Right cardiac atrium (tissue), 5 donors: ENCODE measurements around the gene IGSF6. TPM values are rescaled to one million over a fixed set of nuclear protein-coding genes. Genes with fewer than 3 reads are reported as not detected.
"Not testable (repeated sequence)": the region's sequence is repeated elsewhere in the genome, so short reads cannot be mapped to it uniquely, and the experiment has no call there.

Experiments
- ATAC-seq, 2 donors: fragments of 200-7000 bp; cut with Tn5 transposase; one replicate each; pipeline versions ENCODE4 v1.8.0 to v1.9.1; 2020; ENCODE audit warnings: moderate library complexity in 2 of 2, mild to moderate bottlenecking in 1 of 2
- DNase-seq, 3 donors: peaks; one replicate each; pipeline ENCODE4 v3.0.0-alpha.2; 2020
- H3K27ac ChIP-seq: one replicate; pipeline ENCODE4 v1.5.1; 2013; ENCODE audit warnings: mild to moderate bottlenecking, low read length, control low read depth, moderate library complexity
- H3K27me3 ChIP-seq: one replicate; pipeline ENCODE4 v1.6.1; 2013; ENCODE audit not compliant: control insufficient read depth, insufficient read depth
- H3K4me1 ChIP-seq: one replicate; pipeline ENCODE4 v1.6.1; 2013; ENCODE audit warnings: low read length; ENCODE audit not compliant: control insufficient read depth, insufficient read depth
- H3K4me3 ChIP-seq: one replicate; pipeline ENCODE4 v1.5.1; 2013; ENCODE audit warnings: low read length, control low read depth
- H3K9me3 ChIP-seq: one replicate; pipeline ENCODE4 v1.6.1; 2013; ENCODE audit warnings: low read length; ENCODE audit not compliant: control insufficient read depth
- WGBS: extraction: QIAGEN DNeasy Blood & Tissue Kit; methylation state at CpG from one replicate; pipeline ENCODE4 v1.1.7; 2013; 5-methylcytosine and 5-hydroxymethylcytosine counted together
- intact Hi-C, 4 donors: fragments of 100-400 bp; cut with DNase I; formaldehyde crosslinking; loops; one replicate each; pipeline versions ENCODE4 v1.11.0 to v1.14.0; 2022 to 2023
- polyA plus RNA-seq: library from polyadenylated mRNA; stranded (reverse); fragments of 200-250 nt; gene quantifications from one replicate; pipeline ENCODE4 v1.2.3, GENCODE V29; 2013
- total RNA-seq, 4 donors: library from RNA; stranded (reverse); fragmentation: NEBNext Ultra II Directional; extraction: Animal tissue kit (Norgen Biotek cat#: 25700); gene quantifications; one replicate each; pipeline ENCODE4 v1.2.1, GENCODE V29; 2021
- donor health status: healthy with polysubstance abuse.
- donor health status: DM: no; HTN: yes; CAD: no.
- donor health status: DM: no; HTN: no; CAD: no.
- donor health status: DM: no; HTN: yes; CAD: no; lungs with severe emphysema.
- donor health status: DM: yes; HTN: yes; CAD: no.

The IGSF6 gene
- total and polyA plus RNA-seq, 5 donors: 0.88 to 4.3 (median 1.6) TPM

- Histone ChIP-seq H3K4me1 (no peaks in the 10 kb centered on the region), H3K4me3 (no peak overlapping the region), H3K27ac (no peak overlapping the region), H3K9me3 (no peaks in the 10 kb centered on the region), H3K27me3 (no peaks in the 10 kb centered on the region)
- ATAC-seq (peak; percentile 35 to 42), DNase-seq (peak in 2 of 3 donors; percentile 56 to 60)
- intact Hi-C loops: loop anchor here in 1 of 4 donors (10.0 kb wide), 1 partner anchor 61 kb away; no protein-coding TSS in a partner anchor
- WGBS: 84% methylated on average over 5 of the region's 5 CpGs
These were observed 1.2 kb upstream of the IGSF6 start for GRCh38 chr16:21653571-21653970.

GRCh38 chr16:21651515-21651914 is 893 bp downstream of the IGSF6 start:
- DNase-seq (no peak), ATAC-seq (no peak)
- Histone ChIP-seq H3K27ac (no peak overlapping the region), H3K27me3 (no peaks in the 10 kb centered on the region), H3K4me1 (peaks cover 1% of the 10 kb centered on the region), H3K4me3 (no peak overlapping the region), H3K9me3 (no peaks in the 10 kb centered on the region)
- WGBS: 87% methylated on average over 3 of the region's 3 CpGs
- intact Hi-C loops: loop anchor here in 1 of 4 donors (10.0 kb wide), 1 partner anchor 63 kb away; no protein-coding TSS in a partner anchor

GRCh38 chr16:21650521-21650920 is 1.9 kb downstream of the IGSF6 start:
- Histone ChIP-seq H3K4me1 (peaks cover 3% of the 10 kb centered on the region), H3K9me3 (no peaks in the 10 kb centered on the region), H3K4me3 (no peak overlapping the region), H3K27ac (no peak overlapping the region), H3K27me3 (no peaks in the 10 kb centered on the region)
- no peak for ATAC-seq
- intact Hi-C loops: loop anchor here in 1 of 4 donors (10.0 kb wide), 1 partner anchor 64 kb away; no protein-coding TSS in a partner anchor
- WGBS: 89% methylated on average over 1 of the region's 1 CpG
- no peak for DNase-seq

DNA sequence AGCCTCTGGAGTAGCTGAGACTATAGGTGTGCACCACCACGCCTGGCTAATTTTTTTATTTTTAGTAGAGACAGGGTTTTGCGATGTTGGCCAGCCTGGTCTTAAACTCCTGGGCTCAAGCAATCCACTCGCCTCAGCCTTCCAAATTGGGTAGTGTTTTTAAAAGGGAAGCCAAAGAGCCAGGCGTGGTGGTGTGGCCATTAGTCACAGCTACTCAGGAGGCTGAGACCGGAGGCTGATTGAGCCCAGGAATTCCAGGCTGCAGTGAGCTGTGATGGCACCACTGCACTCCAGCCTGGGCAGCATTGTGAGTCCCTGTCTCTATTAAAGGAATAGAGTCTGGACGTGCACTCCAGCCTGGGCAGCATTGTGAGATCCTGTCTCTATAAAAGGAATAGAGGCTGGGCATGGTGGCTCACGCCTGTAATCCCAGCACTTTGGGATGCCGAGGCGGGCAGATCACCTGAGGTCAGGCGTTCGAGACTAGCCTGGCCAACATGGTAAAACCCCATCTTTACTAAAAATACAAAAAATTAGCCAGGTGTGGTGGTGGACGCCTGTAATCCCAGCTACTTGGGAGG is 2.5 kb downstream of the IGSF6 start:
- whole genome bisulfite sequencing: 93% methylated on average over 12 of the region's 12 CpGs
- H3K4me3 ChIP-seq, H3K4me1 ChIP-seq, H3K9me3 ChIP-seq, DNase-seq, H3K27me3 ChIP-seq, ATAC-seq, H3K27ac ChIP-seq: not testable (repeated sequence)
- intact Hi-C loops: loop anchor here in 2 of 4 donors (5.0 to 10.0 kb wide), 2 partner anchors 63 to 65 kb away; no protein-coding TSS in a partner anchor

- intact Hi-C loops: loop anchor here in 1 of 4 donors (5.0 kb wide), 1 partner anchor 60 kb away; no protein-coding TSS in a partner anchor
- ATAC-seq: no peak
These were observed 4.7 kb downstream of the IGSF6 start for GRCh38 chr16:21647562-21648164.

DNA sequence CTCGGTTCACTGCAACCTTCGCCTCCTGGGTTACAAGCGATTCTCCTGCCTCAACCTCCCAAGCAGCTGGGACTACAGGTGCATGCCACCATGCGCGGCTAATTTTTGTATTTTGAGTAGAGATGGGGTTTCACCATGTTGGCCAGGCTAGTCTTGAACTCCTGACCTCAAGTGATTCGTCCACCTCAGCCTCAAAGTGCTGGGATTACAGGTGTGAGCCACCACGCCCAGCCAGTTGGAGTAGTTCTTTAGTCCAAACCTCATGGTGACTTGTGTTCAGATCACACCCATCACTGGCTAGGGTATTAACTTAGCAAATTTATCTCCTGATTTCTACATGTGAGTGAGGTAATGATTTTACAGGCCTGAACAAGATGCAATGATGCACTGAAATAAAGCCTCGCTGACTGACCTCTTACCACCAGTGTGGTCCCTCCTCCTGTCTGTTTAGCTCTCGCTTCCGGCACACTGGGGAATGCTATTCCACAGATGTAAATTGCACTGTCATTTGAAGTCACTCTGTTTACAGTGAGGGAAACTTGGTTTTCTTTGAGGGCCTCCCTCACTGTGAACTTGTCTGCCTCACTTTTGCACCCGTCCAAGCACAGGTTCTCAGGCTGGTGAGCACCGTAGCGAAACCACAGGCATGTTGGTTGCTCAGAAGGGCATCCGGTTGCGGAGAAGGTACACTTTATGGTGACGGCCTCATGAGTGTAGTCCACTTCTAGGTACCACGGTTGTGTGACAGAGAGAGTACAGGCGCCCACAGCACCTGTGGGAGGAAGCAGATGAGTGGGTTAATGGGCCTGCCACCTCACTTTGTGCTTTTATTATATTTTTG is 5.5 kb downstream of the IGSF6 start:
- intact Hi-C loops: loop anchor here in 1 of 4 donors (5.0 kb wide), 1 partner anchor 60 kb away; no protein-coding TSS in a partner anchor
- Histone ChIP-seq H3K4me3 (no peak overlapping the region), H3K27me3 (no peaks in the 10 kb centered on the region), H3K27ac (no peak overlapping the region), H3K4me1 (peaks cover 3% of the 10 kb centered on the region), H3K9me3 (no peaks in the 10 kb centered on the region)
- WGBS: 88% methylated on average over 18 of the region's 18 CpGs
- ATAC-seq (no peak), DNase-seq (no peak)

More at GRCh38 chr16:21647562-21648164, 4.7 kb downstream of the IGSF6 start:
- 90% methylated on average over 9 of the region's 9 CpGs for WGBS
- Histone ChIP-seq H3K9me3 (no peaks in the 10 kb centered on the region), H3K27ac (no peak overlapping the region), H3K4me3 (no peak overlapping the region), H3K27me3 (no peaks in the 10 kb centered on the region), H3K4me1 (peaks cover 3% of the 10 kb centered on the region)
- no peak for DNase-seq

DNA sequence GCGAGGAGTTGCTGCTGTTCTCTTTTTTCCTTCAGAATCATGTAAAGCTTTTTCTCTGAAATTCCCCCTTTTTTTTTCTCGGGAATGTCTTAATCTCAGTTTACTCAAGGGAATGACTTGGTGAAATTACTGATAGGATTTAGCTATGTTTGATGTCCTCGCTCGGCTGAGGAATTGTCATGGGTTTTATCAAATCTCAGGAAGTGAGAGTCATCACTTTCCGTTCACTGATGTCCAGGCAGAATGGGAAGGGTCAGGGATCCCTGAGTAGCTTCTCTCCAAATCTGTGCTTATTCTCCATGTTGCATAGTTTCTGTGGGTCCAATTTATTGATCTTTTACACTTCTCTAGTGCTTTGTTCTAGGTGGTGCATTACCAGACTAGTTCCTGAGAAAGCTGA is 6.3 kb downstream of the IGSF6 start:
- Histone ChIP-seq H3K27me3 (no peaks in the 10 kb centered on the region), H3K9me3 (no peaks in the 10 kb centered on the region), H3K4me1 (peaks cover 3% of the 10 kb centered on the region), H3K4me3 (peak overlapping the region; percentile 67), H3K27ac (no peak overlapping the region)
- 34% methylated on average over 5 of the region's 5 CpGs for WGBS
- intact Hi-C loops: loop anchor here in 1 of 4 donors (5.0 kb wide), 1 partner anchor 59 kb away; no protein-coding TSS in a partner anchor
- ATAC-seq: peak in 1 of 2 donors; percentile 75
- no peak for DNase-seq

DNA sequence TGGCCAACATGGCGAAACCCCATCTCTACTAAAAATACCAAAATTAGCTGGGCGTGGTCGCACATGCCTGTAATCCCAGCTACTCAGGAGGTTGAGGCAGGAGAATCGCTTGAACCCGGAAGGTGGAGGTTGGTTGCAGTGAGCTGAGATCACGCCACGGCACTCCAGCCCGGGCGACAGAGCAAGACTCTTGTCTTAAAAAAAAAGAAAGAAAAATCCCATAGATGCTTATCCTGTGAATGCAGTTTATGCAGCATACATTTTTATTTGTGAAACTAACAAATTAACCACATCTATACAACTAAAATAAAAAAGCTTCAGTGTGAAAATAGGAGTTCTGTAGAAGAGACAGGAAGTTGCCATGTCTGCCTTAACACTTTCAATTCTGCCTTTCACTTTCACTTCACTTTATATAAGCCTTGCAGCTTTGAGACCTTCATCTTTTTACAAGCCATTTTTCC is 7.1 kb downstream of the IGSF6 start:
- 65% methylated on average over 9 of the region's 9 CpGs for WGBS
- intact Hi-C loops: loop anchor here in 1 of 4 donors (5.0 kb wide), 1 partner anchor 58 kb away; no protein-coding TSS in a partner anchor
- DNase-seq (no peak), ATAC-seq (peak in 1 of 2 donors; percentile 62)
- H3K27me3 ChIP-seq: no peaks in the 10 kb centered on the region
- H3K9me3 ChIP-seq: no peaks in the 10 kb centered on the region
- peak overlapping the region; percentile 48 for H3K27ac ChIP-seq
- peak overlapping the region; percentile 67 for H3K4me3 ChIP-seq
- peaks cover 5% of the 10 kb centered on the region for H3K4me1 ChIP-seq

- Histone ChIP-seq H3K4me1 (peaks cover 5% of the 10 kb centered on the region), H3K4me3 (no peak overlapping the region), H3K27ac (no peak overlapping the region), H3K27me3 (no peaks in the 10 kb centered on the region), H3K9me3 (no peaks in the 10 kb centered on the region)
- DNase-seq (no peak), ATAC-seq (no peak)
- 86% methylated on average over 4 of the region's 4 CpGs for WGBS
- intact Hi-C loops: loop anchor here in 2 of 4 donors (5.0 kb wide), 1 partner anchor 57 kb away; no protein-coding TSS in a partner anchor
These were observed 7.7 kb downstream of the IGSF6 start for GRCh38 chr16:21644674-21645073.

DNA sequence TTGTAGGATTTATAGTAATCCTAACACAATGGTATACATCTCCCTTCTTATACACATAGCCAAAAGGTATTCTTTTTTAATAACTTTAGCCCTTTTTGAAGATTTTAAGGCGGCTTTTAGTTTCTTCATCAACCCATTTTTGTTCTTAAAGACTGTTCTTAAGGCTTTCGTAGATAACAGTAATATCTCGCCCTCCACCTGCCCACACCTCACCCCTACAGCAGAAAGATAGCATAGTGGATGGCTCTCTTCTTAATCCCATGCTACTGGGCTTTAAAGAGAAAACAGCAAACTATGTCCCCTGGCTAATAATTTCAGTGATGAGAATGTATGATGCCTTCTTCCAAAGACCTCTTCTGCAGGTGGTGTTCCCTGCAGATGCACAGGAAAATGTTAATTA is 8.6 kb downstream of the IGSF6 start:
- peaks cover 5% of the 10 kb centered on the region for H3K4me1 ChIP-seq
- H3K27ac ChIP-seq: no peak overlapping the region
- H3K27me3 ChIP-seq: no peaks in the 10 kb centered on the region
- no peak overlapping the region for H3K4me3 ChIP-seq
- no peak for DNase-seq
- 97% methylated on average over 3 of the region's 3 CpGs for WGBS
- H3K9me3 ChIP-seq: no peaks in the 10 kb centered on the region
- intact Hi-C loops: loop anchor here in 1 of 4 donors (5.0 kb wide), 1 partner anchor 56 kb away; no protein-coding TSS in a partner anchor
- no peak for ATAC-seq
